HepG2 (cell line): Measurements from ENCODE around the gene RRAD. TPM values are rescaled to one million over a fixed set of nuclear protein-coding genes. Genes with fewer than 3 reads are reported as not detected.

Source experiments
- AGO2 ChIP-seq: fragments of 200-400 bp; formaldehyde crosslinking; optimal IDR thresholded peaks from 2 replicates; pipeline ENCODE3; 2017; ENCODE audit warnings: mild to moderate bottlenecking, low read depth, low read length, moderate library complexity
- ESRRA ChIP-seq: sonication (generic); formaldehyde crosslinking; IDR thresholded peaks from 2 replicates; pipeline ENCODE4 v1.5.1; 2020; ENCODE audit warnings: mild to moderate bottlenecking, low read depth, missing genetic modification reagents
- EZH2 ChIP-seq: conservative IDR thresholded peaks from 2 replicates; pipeline ENCODE4 v1.6.1; 2012; ENCODE audit warnings: mild to moderate bottlenecking, low read depth, low read length, moderate library complexity
- FOXA3 ChIP-seq: IDR thresholded peaks from 2 replicates; pipeline ENCODE4 v1.6.1; 2016; ENCODE audit warnings: missing genetic modification reagents, missing compliant biosample characterization
- FOXK2 ChIP-seq: fragments of 450-650 bp; IDR thresholded peaks from 2 replicates; pipeline ENCODE4 v1.6.1; 2016
- HMG20B ChIP-seq: conservative IDR thresholded peaks from 2 replicates; pipeline ENCODE4 v1.6.1; 2016; ENCODE audit warnings: missing genetic modification reagents, missing compliant biosample characterization
- IKZF1 ChIP-seq: fragments of 450-650 bp; IDR thresholded peaks from 2 replicates; pipeline ENCODE4 v1.7.1; 2016
- MIER2 ChIP-seq: IDR thresholded peaks from 2 replicates; pipeline ENCODE4 v1.6.1; 2016; ENCODE audit warnings: missing biosample characterization, missing genetic modification reagents
- MXD4 ChIP-seq: IDR thresholded peaks from 2 replicates; pipeline ENCODE4 v1.6.1; 2016; ENCODE audit warnings: mild to moderate bottlenecking, missing biosample characterization, missing genetic modification reagents
- NCOA1 ChIP-seq: sonication (generic); formaldehyde crosslinking; IDR thresholded peaks from 2 replicates; pipeline ENCODE4 v1.9.0; 2021; ENCODE audit warnings: missing genetic modification reagents
- POGZ ChIP-seq: sonication (generic); formaldehyde crosslinking; IDR thresholded peaks from 2 replicates; pipeline ENCODE4 v1.4.0; 2020; ENCODE audit warnings: mild to moderate bottlenecking, missing genetic modification reagents
- SMARCC2 ChIP-seq: fragments of 450-650 bp; IDR thresholded peaks from 2 replicates; pipeline ENCODE4 v1.6.1; 2017; ENCODE audit warnings: antibody characterized with exemption, mild to moderate bottlenecking
- TCF7 ChIP-seq: sonication (generic); IDR thresholded peaks from 2 replicates; pipeline ENCODE4 v1.6.1; 2016; ENCODE audit warnings: antibody characterized with exemption, low read depth
- WIZ ChIP-seq: sonication (generic); formaldehyde crosslinking; IDR thresholded peaks from 2 replicates; pipeline ENCODE4 v1.5.1; 2020; ENCODE audit warnings: mild to moderate bottlenecking, missing genetic modification reagents
- ZBTB7A ChIP-seq: sonication (generic); formaldehyde crosslinking; IDR thresholded peaks from 2 replicates; pipeline ENCODE4 v1.8.0; 2022; ENCODE audit warnings: mild to moderate bottlenecking, missing genetic modification reagents
- ZNF501 ChIP-seq: sonication (generic); formaldehyde crosslinking; IDR thresholded peaks from 2 replicates; pipeline ENCODE4 v1.5.1; 2020; ENCODE audit warnings: mild to moderate bottlenecking, moderate library complexity, missing genetic modification reagents
- ZNF557 ChIP-seq: sonication (generic); formaldehyde crosslinking; IDR thresholded peaks from 2 replicates; pipeline ENCODE4 v1.4.0; 2020; ENCODE audit warnings: missing genetic modification reagents
- ZNF564 ChIP-seq: sonication (generic); formaldehyde crosslinking; IDR thresholded peaks from 2 replicates; pipeline ENCODE4 v1.8.1; 2023; ENCODE audit warnings: mild to moderate bottlenecking, missing genetic modification reagents
- ZNF607 ChIP-seq: sonication (generic); formaldehyde crosslinking; IDR thresholded peaks from 2 replicates; pipeline ENCODE4 v1.5.1; 2020; ENCODE audit warnings: missing genetic modification reagents, mild to moderate bottlenecking, borderline replicate concordance
- ZNF678 ChIP-seq: sonication (generic); formaldehyde crosslinking; IDR thresholded peaks from 2 replicates; pipeline ENCODE4 v1.4.0; 2020; ENCODE audit warnings: mild to moderate bottlenecking, missing genetic modification reagents
- ZNF816 ChIP-seq: sonication (generic); formaldehyde crosslinking; IDR thresholded peaks from 2 replicates; pipeline ENCODE4 v1.8.0; 2022; ENCODE audit warnings: missing genetic modification reagents, mild to moderate bottlenecking, borderline replicate concordance
- ZNF83 ChIP-seq: sonication (generic); formaldehyde crosslinking; IDR thresholded peaks from 2 replicates; pipeline ENCODE4 v1.4.0; 2020; ENCODE audit warnings: missing genetic modification reagents, mild to moderate bottlenecking, borderline replicate concordance
- polyA plus RNA-seq, 8 experiments: library from polyadenylated mRNA; depleted of rRNA in 3 of 8; stranded (reverse) in 7 of 8; unstranded in 1 of 8; fragments of >200 nt; fragmentation: Illumina TruSeq in 4 of 8; extraction: Trizol in 4 of 8; gene quantifications; 2 replicates each; pipeline versions ENCODE4 v1.2.1 to v1.2.3, GENCODE V29; 2011 to 2016; ENCODE audit warnings: low read depth in 4 of 8, missing spikeins in 1 of 8, mixed read lengths in 1 of 8; ENCODE audit not compliant: insufficient read depth in 1 of 8
- total RNA-seq, 5 experiments: library from RNA; depleted of rRNA; stranded (reverse); fragments of >200 nt; fragmentation: Illumina TruSeq; extraction: Trizol; gene quantifications; 2 replicates each; pipeline ENCODE4 v1.2.3, GENCODE V29; 2016; ENCODE audit warnings: low read depth in 1 of 5
- TF ChIP-seq, protein P1 (sequence below): sonication (generic); formaldehyde crosslinking; IDR thresholded peaks from 2 replicates; pipeline ENCODE4 v1.9.0; 2021; ENCODE audit warnings: missing genetic modification reagents, mild to moderate bottlenecking, borderline replicate concordance
- TF ChIP-seq, protein P2 (sequence below): sonication (generic); formaldehyde crosslinking; IDR thresholded peaks from 2 replicates; pipeline ENCODE4 v1.4.0; 2020; ENCODE audit warnings: missing genetic modification reagents
- TF ChIP-seq, protein P3 (sequence below): sonication (generic); formaldehyde crosslinking; IDR thresholded peaks from 2 replicates; pipeline ENCODE4 v1.8.0; 2023; ENCODE audit warnings: mild to moderate bottlenecking, missing genetic modification reagents
- TF ChIP-seq, protein P4 (sequence below): IDR thresholded peaks from 2 replicates; pipeline ENCODE4 v1.6.1; 2012; ENCODE audit warnings: low read depth, low read length, improper control_type of control experiment

RRAD gene
- total and polyA plus RNA-seq, 2 of the 13 experiments (the other 11 are each of a cell fraction or from before 2014, with no cell fraction given): 0.80 to 1.1 TPM

DNA sequence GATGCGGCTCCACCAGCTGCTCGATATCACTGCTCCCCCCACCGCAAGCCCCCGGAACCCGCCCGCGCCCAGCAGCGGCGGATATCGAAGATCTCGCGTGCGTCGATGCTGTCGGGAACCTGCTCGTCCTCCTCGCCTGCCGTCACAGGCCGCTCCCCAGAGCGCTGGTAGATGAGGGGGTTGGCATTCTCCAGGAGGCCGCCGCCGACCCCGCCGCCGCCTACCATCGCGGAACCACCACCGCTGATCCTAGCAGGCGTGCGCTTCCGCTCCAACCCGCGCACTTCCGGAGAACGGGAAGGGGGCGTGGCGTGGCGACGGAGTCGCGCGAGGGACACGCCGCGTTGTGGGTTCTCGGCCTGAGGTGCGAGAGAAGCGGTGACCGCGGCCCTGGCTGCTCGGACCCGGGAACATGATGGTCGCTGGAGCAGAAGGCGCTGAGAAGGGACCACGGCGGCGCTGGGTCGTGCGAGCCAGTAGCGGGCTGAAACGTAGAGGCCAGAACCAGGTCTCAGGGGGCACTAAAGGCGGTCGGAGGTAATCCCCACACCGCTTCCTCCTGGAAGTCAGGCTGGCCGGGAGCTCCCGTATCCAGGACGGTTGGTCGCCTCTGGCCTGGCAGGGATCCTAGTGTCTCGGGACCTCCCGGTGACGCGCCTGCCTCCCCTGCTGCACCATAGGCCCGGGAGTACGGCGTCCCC is 9.0 kb upstream of the RRAD start, which contains the start of gene CIAO2B (continued):
- peak; percentile 93 for TF ChIP-seq ZNF564 (CRISPR knock-in tag)
- TF ChIP-seq SMARCC2: no peak
- TF ChIP-seq FOXK2: no peak
- TF ChIP-seq WIZ (CRISPR knock-in tag): no peak
- TF ChIP-seq, protein P1, sequence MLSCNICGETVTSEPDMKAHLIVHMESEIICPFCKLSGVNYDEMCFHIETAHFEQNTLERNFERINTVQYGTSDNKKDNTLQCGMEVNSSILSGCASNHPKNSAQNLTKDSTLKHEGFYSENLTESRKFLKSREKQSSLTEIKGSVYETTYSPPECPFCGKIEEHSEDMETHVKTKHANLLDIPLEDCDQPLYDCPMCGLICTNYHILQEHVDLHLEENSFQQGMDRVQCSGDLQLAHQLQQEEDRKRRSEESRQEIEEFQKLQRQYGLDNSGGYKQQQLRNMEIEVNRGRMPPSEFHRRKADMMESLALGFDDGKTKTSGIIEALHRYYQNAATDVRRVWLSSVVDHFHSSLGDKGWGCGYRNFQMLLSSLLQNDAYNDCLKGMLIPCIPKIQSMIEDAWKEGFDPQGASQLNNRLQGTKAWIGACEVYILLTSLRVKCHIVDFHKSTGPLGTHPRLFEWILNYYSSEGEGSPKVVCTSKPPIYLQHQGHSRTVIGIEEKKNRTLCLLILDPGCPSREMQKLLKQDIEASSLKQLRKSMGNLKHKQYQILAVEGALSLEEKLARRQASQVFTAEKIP (CRISPR knock-in tag): no peak
- peak; percentile 93 for TF ChIP-seq ZNF501 (CRISPR knock-in tag)
- peak; percentile 66 for TF ChIP-seq FOXA3
- 0 out of 2 replicates have a peak, but pooled peaks have one; percentile 64 for TF ChIP-seq MIER2 (CRISPR knock-in tag)
- TF ChIP-seq POGZ: peak; percentile 92
- TF ChIP-seq NCOA1 (CRISPR knock-in tag): 0 out of 2 replicates have a peak, but pooled peaks have one; percentile 86
- TF ChIP-seq ZNF607 (CRISPR knock-in tag): peak; percentile 77; the same call in 1 of the 2 replicates
- peak; percentile 93; the same call in 1 of the 2 replicates for TF ChIP-seq ZBTB7A (CRISPR knock-in tag)
- peak; percentile 19; the same call in 1 of the 2 replicates for TF ChIP-seq HMG20B (CRISPR knock-in tag)
- no peak for TF ChIP-seq TCF7
- 0 out of 2 replicates have a peak, but pooled peaks have one; percentile 65 for TF ChIP-seq ZNF83 (CRISPR knock-in tag)
- TF ChIP-seq ESRRA: 0 out of 2 replicates have a peak, but pooled peaks have one; percentile 29
- TF ChIP-seq ZNF816: no peak; the same call in 1 of the 2 replicates
- TF ChIP-seq, protein P2, sequence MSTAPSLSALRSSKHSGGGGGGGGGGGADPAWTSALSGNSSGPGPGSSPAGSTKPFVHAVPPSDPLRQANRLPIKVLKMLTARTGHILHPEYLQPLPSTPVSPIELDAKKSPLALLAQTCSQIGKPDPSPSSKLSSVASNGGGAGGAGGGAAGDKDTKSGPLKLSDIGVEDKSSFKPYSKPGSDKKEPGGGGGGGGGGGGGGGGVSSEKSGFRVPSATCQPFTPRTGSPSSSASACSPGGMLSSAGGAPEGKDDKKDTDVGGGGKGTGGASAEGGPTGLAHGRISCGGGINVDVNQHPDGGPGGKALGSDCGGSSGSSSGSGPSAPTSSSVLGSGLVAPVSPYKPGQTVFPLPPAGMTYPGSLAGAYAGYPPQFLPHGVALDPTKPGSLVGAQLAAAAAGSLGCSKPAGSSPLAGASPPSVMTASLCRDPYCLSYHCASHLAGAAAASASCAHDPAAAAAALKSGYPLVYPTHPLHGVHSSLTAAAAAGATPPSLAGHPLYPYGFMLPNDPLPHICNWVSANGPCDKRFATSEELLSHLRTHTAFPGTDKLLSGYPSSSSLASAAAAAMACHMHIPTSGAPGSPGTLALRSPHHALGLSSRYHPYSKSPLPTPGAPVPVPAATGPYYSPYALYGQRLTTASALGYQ (CRISPR knock-in tag): peak; percentile 83
- no peak for TF ChIP-seq ZNF678 (CRISPR knock-in tag)
- no peak for TF ChIP-seq IKZF1
- TF ChIP-seq, protein P3, sequence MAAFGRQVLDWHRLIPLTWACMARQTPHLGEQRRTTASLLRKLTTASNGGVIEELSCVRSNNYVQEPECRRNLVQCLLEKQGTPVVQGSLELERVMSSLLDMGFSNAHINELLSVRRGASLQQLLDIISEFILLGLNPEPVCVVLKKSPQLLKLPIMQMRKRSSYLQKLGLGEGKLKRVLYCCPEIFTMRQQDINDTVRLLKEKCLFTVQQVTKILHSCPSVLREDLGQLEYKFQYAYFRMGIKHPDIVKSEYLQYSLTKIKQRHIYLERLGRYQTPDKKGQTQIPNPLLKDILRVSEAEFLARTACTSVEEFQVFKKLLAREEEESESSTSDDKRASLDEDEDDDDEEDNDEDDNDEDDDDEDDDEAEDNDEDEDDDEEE (CRISPR knock-in tag): peak; percentile 98
- TF ChIP-seq, protein P4, sequence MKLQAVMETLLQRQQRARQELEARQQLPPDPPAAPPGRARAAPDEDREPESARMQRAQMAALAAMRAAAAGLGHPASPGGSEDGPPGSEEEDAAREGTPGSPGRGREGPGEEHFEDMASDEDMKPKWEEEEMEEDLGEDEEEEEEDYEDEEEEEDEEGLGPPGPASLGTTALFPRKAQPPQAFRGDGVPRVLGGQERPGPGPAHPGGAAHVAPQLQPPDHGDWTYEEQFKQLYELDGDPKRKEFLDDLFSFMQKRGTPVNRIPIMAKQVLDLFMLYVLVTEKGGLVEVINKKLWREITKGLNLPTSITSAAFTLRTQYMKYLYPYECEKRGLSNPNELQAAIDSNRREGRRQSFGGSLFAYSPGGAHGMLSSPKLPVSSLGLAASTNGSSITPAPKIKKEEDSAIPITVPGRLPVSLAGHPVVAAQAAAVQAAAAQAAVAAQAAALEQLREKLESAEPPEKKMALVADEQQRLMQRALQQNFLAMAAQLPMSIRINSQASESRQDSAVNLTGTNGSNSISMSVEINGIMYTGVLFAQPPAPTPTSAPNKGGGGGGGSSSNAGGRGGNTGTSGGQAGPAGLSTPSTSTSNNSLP: peak; percentile 54; the same call in 1 of the 2 replicates
- no peak for TF ChIP-seq EZH2
- TF ChIP-seq ZNF557: no peak
- TF ChIP-seq AGO2: peak; percentile 81
- TF ChIP-seq MXD4: peak; percentile 93
